MCF 10A (cell line): ENCODE data around the gene PLEKHJ1. TPM values are rescaled to one million over a fixed set of nuclear protein-coding genes. Genes with fewer than 3 reads are reported as not detected.

Experiments
- BruUV-seq: library from RNA; stranded (reverse); fragments of 400-500 nt; replicated peaks from 2 replicates; lab custom pipeline; 2021; lab: Mats Ljungman, UMichigan
- CTCF ChIA-PET: fragments of 300-600 bp; sonication (Branson Sonifier 250); formaldehyde crosslinking; extraction: SDS; loops from one replicate; lab custom pipeline; 2021; ENCODE audit warnings: antibody characterized with exemption, inconsistent platforms; lab: Yijun Ruan, JAX
- POLR2A ChIA-PET: fragments of 300-600, 350-650 bp; sonication (Branson Sonifier 250); formaldehyde crosslinking; extraction: SDS; loops from one replicate; lab custom pipeline; 2020; ENCODE audit warnings: antibody characterized with exemption, inconsistent platforms; lab: Yijun Ruan, JAX
- DNase-seq: peaks from one replicate; pipeline ENCODE4 v3.0.0-alpha.2; 2018; ENCODE audit not compliant: unreplicated experiment
- H3K27ac Mint-ChIP-seq: one replicate; pipeline ENCODE4 v1.8.0; 2022; ENCODE audit warnings: mild to moderate bottlenecking, low read depth, mixed read lengths; ENCODE audit not compliant: unreplicated experiment
- H3K27me3 Mint-ChIP-seq: one replicate; pipeline ENCODE4 v1.8.0; 2022; ENCODE audit warnings: mixed read lengths; ENCODE audit not compliant: insufficient read depth, unreplicated experiment
- H3K36me3 Mint-ChIP-seq: one replicate; pipeline ENCODE4 v1.8.0; 2022; ENCODE audit warnings: mild to moderate bottlenecking, moderate library complexity, mixed read lengths; ENCODE audit not compliant: insufficient read depth, unreplicated experiment
- H3K4me1 Mint-ChIP-seq: one replicate; pipeline ENCODE4 v1.8.0; 2022; ENCODE audit warnings: mixed read lengths; ENCODE audit not compliant: insufficient read depth, unreplicated experiment
- H3K4me3 Mint-ChIP-seq: one replicate; pipeline ENCODE4 v1.8.0; 2022; ENCODE audit warnings: mild to moderate bottlenecking, moderate library complexity, mixed read lengths; ENCODE audit not compliant: unreplicated experiment
- H3K9me3 Mint-ChIP-seq: one replicate; pipeline ENCODE4 v1.8.0; 2022; ENCODE audit warnings: mixed read lengths; ENCODE audit not compliant: unreplicated experiment
- intact Hi-C: fragments of 100-400 bp; cut with micrococcal nuclease; formaldehyde crosslinking; loops from 2 replicates; pipeline ENCODE4 v1.14.1; 2022
- total RNA-seq: library from RNA; stranded (reverse); gene quantifications from 2 replicates; pipeline ENCODE4 v1.2.3, GENCODE V29; 2022
- TF ChIP-seq, protein P1 (sequence below): fragments of 200-600 bp; IDR thresholded peaks from one replicate; pipeline ENCODE4 v1.8.0; 2022; ENCODE audit warnings: antibody characterized with exemption, mild to moderate bottlenecking; ENCODE audit not compliant: unreplicated experiment

PLEKHJ1 gene
- total RNA-seq, 1 experiment from 2014 or later, result 54.1 TPM

DNA sequence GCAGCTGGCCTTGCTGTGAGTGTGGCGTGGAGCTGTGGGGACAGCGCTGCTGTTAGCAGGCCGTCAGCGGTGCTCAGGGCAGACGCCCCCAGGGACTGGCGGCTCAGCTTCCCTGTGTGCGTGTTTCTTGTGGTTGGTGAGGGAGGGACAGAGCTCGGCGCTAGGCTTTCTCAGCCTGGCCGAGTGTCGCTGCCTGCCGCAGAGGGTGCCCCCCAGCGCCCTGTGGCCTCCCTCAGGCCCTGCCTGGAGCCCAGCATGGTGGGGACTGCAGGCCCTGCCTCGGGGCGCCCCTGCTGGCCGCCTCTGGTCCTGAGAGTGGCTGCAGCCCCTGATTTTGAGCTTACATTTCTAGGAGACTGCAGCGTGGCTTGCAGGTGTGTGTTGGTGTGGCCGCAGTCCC, 36.9 kb downstream of the PLEKHJ1 start:
- no TSS peak for BruUV-seq
- POLR2A ChIA-PET, result no interaction called here
- peaks cover 40% of the 10 kb centered on the region for H3K36me3 Mint-ChIP-seq
- TF ChIP-seq, protein P1, sequence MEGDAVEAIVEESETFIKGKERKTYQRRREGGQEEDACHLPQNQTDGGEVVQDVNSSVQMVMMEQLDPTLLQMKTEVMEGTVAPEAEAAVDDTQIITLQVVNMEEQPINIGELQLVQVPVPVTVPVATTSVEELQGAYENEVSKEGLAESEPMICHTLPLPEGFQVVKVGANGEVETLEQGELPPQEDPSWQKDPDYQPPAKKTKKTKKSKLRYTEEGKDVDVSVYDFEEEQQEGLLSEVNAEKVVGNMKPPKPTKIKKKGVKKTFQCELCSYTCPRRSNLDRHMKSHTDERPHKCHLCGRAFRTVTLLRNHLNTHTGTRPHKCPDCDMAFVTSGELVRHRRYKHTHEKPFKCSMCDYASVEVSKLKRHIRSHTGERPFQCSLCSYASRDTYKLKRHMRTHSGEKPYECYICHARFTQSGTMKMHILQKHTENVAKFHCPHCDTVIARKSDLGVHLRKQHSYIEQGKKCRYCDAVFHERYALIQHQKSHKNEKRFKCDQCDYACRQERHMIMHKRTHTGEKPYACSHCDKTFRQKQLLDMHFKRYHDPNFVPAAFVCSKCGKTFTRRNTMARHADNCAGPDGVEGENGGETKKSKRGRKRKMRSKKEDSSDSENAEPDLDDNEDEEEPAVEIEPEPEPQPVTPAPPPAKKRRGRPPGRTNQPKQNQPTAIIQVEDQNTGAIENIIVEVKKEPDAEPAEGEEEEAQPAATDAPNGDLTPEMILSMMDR, result no peak
- no peaks in the 10 kb centered on the region for H3K4me1 Mint-ChIP-seq
- H3K4me3 Mint-ChIP-seq, result no peak overlapping the region
- no peaks in the 10 kb centered on the region for H3K27me3 Mint-ChIP-seq
- DNase-seq, result no peak
- intact Hi-C loops, result no loop called here
- no peaks in the 10 kb centered on the region for H3K9me3 Mint-ChIP-seq
- CTCF ChIA-PET, result interaction anchor here (1.2 kb wide), 1 partner anchor 43 kb away, joined by 5 read pairs; no protein-coding TSS in a partner anchor
- H3K27ac Mint-ChIP-seq, result no peak overlapping the region

DNA sequence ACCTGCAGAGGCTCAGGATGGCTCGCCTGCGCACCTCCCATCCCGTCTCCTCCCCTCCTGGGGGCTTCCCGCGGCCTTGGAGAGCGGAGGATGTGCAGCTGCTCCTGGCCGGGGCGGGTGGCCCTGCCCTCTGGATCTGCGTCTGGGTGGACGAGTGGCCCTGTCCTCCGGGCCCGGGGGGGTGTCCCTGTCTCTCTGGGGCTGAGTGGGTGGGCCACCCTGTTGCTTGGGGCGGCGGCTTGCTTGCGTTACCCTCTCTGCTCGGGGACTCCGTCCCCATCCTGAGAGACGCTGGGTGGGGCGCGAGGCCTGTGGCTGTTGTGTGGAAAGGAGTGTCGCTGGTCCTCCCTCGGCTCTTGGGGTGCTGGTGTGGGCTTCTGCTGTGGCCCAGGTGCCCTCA, 37.8 kb downstream of the PLEKHJ1 start:
- Mint-ChIP-seq H3K27ac (no peak overlapping the region), H3K36me3 (peaks cover 40% of the 10 kb centered on the region), H3K9me3 (no peaks in the 10 kb centered on the region), H3K27me3 (no peaks in the 10 kb centered on the region), H3K4me1 (no peaks in the 10 kb centered on the region), H3K4me3 (no peak overlapping the region)
- TF ChIP-seq, protein P1, result no peak
- no peak for DNase-seq
- ChIA-PET POLR2A (interaction anchor here (0.6 kb wide), 1 partner anchor 177 kb away, joined by 3 read pairs; no protein-coding TSS in a partner anchor), CTCF (no interaction called here)
- no TSS peak for BruUV-seq
- intact Hi-C loops, result no loop called here

DNA sequence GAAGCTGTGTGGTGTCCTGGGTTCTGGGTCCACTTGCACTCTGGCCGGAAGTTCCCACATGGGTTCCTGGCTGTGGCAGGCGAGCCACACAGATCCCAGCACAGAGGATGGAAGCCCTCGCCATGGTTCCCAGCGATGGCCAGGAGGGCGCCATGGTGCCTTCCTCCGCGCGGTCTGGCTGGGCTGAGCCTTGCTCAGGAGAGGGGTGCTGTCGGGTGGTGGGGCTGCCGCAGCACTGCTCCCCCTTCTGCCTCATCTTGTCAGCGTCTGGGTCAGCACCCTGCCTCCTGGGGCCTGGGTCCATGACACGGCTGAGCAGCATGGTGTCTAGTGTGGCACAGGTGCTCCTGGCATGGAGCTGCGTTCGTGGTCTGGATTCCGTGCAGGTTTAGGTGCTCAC, 38.9 kb downstream of the PLEKHJ1 start:
- intact Hi-C loops, result no loop called here
- CTCF ChIA-PET, result no interaction called here
- no TSS peak for BruUV-seq

DNA sequence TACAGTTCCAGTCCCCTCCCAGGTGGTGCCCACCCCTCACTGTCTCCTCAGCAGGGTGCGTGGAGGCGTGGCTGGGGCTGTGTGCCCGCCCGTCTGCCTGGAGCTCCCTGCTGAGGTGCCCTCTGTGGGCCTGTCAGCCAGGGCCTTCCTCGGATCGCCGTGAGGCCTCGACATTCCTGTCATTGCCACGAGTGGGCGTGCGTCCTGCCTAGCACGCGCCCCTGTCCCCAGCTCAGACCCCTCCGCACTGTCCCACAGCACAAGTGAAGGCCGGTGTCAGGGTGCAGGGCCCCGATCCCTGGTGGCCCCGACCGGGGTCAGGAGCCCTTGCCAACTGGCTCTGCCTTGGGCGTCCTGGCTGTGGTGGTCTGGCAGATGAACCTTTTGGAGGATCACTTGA, 40.2 kb downstream of the PLEKHJ1 start:
- intact Hi-C loops, result no loop called here

More for the DNA sequence above, 38.9 kb downstream of the PLEKHJ1 start:
- peaks cover 47% of the 10 kb centered on the region for H3K36me3 Mint-ChIP-seq
- H3K27me3 Mint-ChIP-seq, result no peaks in the 10 kb centered on the region
- no peaks in the 10 kb centered on the region for H3K9me3 Mint-ChIP-seq
- POLR2A ChIA-PET, result no interaction called here
- no peaks in the 10 kb centered on the region for H3K4me1 Mint-ChIP-seq
- no peak overlapping the region for H3K4me3 Mint-ChIP-seq
- TF ChIP-seq, protein P1, result no peak
- no peak overlapping the region for H3K27ac Mint-ChIP-seq
- no peak for DNase-seq

More for the DNA sequence above, 40.2 kb downstream of the PLEKHJ1 start:
- TF ChIP-seq, protein P1, result no peak
- no TSS peak for BruUV-seq
- no peaks in the 10 kb centered on the region for H3K4me1 Mint-ChIP-seq
- no peak overlapping the region for H3K27ac Mint-ChIP-seq
- H3K4me3 Mint-ChIP-seq, result no peak overlapping the region
- H3K36me3 Mint-ChIP-seq, result peaks cover 51% of the 10 kb centered on the region
- DNase-seq, result no peak
- H3K9me3 Mint-ChIP-seq, result no peaks in the 10 kb centered on the region
- ChIA-PET POLR2A (no interaction called here), CTCF (interaction anchor here (0.7 kb wide), 2 partner anchors 17 to 568 kb away, joined by 3 read pairs; no protein-coding TSS in a partner anchor)
- no peaks in the 10 kb centered on the region for H3K27me3 Mint-ChIP-seq
